IPS DF 4.7 (cell line): ENCODE results near the gene RGS12.

Experiments
- DNase-seq: peaks from one replicate; pipeline ENCODE4 v3.0.0-alpha.2; 2013; ENCODE audit warnings: low spot score; ENCODE audit errors: extremely low read depth

RGS12 gene

GRCh38 chr4:3324093-3324815, 31.4 kb downstream of the RGS12 start:
- DNase-seq = no peak

GRCh38 chr4:3328814-3329663, 36.2 kb downstream of the RGS12 start:
- DNase-seq = no peak

GRCh38 chr4:3329887-3330286, 37.1 kb downstream of the RGS12 start:
- no peak for DNase-seq

GRCh38 chr4:3330707-3331106, 37.9 kb downstream of the RGS12 start:
- DNase-seq = no peak

- DNase-seq = no peak
These were observed 38.9 kb downstream of the RGS12 start for GRCh38 chr4:3331511-3332394.

GRCh38 chr4:3332498-3332897, 39.7 kb downstream of the RGS12 start:
- no peak for DNase-seq

GRCh38 chr4:3334316-3334715, 41.5 kb downstream of the RGS12 start:
- no peak for DNase-seq

- no peak for DNase-seq
These were observed 42.6 kb downstream of the RGS12 start for GRCh38 chr4:3335385-3335784.

GRCh38 chr4:3335982-3336381, 43.2 kb downstream of the RGS12 start:
- no peak for DNase-seq

GRCh38 chr4:3336382-3337356, 43.8 kb downstream of the RGS12 start:
- DNase-seq = no peak

- DNase-seq = no peak
These were observed 44.5 kb downstream of the RGS12 start for GRCh38 chr4:3337357-3337732.

GRCh38 chr4:3337811-3338210, 45.0 kb downstream of the RGS12 start:
- DNase-seq = no peak

GRCh38 chr4:3338321-3338838, 45.6 kb downstream of the RGS12 start:
- DNase-seq = no peak

- no peak for DNase-seq
These were observed 46.2 kb downstream of the RGS12 start for GRCh38 chr4:3338976-3339531.

- no peak for DNase-seq
These were observed 46.8 kb downstream of the RGS12 start for GRCh38 chr4:3339577-3339976.

- DNase-seq = no peak
These were observed 47.3 kb downstream of the RGS12 start for GRCh38 chr4:3340038-3340699.

- DNase-seq = no peak
These were observed 47.9 kb downstream of the RGS12 start for GRCh38 chr4:3340700-3341083.

- no peak for DNase-seq
These were observed 48.9 kb downstream of the RGS12 start for GRCh38 chr4:3341760-3342159.

GRCh38 chr4:3342182-3342854, 49.5 kb downstream of the RGS12 start:
- no peak for DNase-seq
